ENCODE results near the gene SNCG. TPM values are rescaled to one million over a fixed set of nuclear protein-coding genes. Genes with fewer than 3 reads are reported as not detected.

SNCG gene
- total RNA-seq, 2 experiments from 2014 or later: not detected

DNA sequence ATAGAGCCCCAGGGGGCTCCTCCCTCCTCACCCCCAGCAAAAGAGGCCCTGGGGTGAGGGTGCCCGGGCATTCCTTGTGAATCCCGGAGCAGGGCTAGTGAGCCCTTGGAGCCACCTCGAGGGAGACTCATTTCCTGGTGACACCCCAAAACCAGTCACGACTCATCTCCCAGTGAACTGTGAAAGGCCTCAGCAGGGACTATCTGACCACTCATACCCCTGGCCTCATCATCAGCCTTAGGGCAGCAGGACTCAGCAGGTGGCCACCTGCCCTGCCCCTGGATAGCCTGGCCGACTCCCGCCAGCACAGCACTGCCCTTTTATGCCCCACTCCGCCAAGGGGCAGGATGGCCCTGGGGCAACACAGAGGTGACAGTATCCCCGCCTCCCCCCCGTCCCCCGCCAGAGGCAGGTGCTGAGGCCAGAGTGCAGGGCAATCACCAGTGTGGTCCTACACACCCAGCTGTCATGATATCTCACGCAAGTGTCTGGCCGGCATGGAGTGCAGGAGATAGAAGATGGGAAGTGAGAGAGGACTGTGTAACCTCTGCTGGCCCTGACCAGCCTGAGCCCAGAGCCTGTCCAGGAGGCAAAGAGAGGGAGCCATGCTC, 3.2 kb downstream of the SNCG start:
- DNase-seq (ENCODE audit: low spot score): no peak
- H2AFZ ChIP-seq (ENCODE audit: low read length): no peak overlapping the region
- TF ChIP-seq, protein P1, sequence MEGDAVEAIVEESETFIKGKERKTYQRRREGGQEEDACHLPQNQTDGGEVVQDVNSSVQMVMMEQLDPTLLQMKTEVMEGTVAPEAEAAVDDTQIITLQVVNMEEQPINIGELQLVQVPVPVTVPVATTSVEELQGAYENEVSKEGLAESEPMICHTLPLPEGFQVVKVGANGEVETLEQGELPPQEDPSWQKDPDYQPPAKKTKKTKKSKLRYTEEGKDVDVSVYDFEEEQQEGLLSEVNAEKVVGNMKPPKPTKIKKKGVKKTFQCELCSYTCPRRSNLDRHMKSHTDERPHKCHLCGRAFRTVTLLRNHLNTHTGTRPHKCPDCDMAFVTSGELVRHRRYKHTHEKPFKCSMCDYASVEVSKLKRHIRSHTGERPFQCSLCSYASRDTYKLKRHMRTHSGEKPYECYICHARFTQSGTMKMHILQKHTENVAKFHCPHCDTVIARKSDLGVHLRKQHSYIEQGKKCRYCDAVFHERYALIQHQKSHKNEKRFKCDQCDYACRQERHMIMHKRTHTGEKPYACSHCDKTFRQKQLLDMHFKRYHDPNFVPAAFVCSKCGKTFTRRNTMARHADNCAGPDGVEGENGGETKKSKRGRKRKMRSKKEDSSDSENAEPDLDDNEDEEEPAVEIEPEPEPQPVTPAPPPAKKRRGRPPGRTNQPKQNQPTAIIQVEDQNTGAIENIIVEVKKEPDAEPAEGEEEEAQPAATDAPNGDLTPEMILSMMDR (conservative IDR thresholded peaks at IDR 0.05; ENCODE audit: low read length): no peak
- no peak for TF ChIP-seq EZH2phosphoT487 (IDR thresholded peaks at IDR 0.05; ENCODE audit: borderline replicate concordance, low read depth, low read length)
- ChIA-PET POLR2A (no interaction called here), CTCF (ENCODE audit: unreplicated experiment) (no interaction called here)
- H3K27ac ChIP-seq (ENCODE audit: low read depth, low read length, poor library complexity, severe bottlenecking): no peak overlapping the region
- no peaks in the 10 kb centered on the region for H3K9me2 ChIP-seq (ENCODE audit: insufficient read depth, low read length)
- intact Hi-C loops (cut with micrococcal nuclease; ENCODE audit: unreplicated experiment): loop anchor here (10.0 kb wide), 1 partner anchor 247 kb away; no protein-coding TSS in a partner anchor
- no peak overlapping the region for H3K4me2 ChIP-seq (ENCODE audit: low read length)
- no peaks in the 10 kb centered on the region for H3K4me1 ChIP-seq (ENCODE audit: insufficient read depth, low read length, poor library complexity, severe bottlenecking)
- H3K79me2 ChIP-seq (ENCODE audit: insufficient read depth, low read depth, low read length): no peaks in the 10 kb centered on the region
- H3K9me3 ChIP-seq (ENCODE audit: low read length): no peaks in the 10 kb centered on the region
- H4K20me1 ChIP-seq (ENCODE audit: insufficient read depth, low read length): no peaks in the 10 kb centered on the region
- no TSS peak for BruUV-seq (replicated peaks)
- H3K36me3 ChIP-seq (ENCODE audit: insufficient read depth, low read length): no peaks in the 10 kb centered on the region
- H3K4me3 ChIP-seq (ENCODE audit: low read depth, low read length, poor library complexity, severe bottlenecking): no peak overlapping the region

DNA sequence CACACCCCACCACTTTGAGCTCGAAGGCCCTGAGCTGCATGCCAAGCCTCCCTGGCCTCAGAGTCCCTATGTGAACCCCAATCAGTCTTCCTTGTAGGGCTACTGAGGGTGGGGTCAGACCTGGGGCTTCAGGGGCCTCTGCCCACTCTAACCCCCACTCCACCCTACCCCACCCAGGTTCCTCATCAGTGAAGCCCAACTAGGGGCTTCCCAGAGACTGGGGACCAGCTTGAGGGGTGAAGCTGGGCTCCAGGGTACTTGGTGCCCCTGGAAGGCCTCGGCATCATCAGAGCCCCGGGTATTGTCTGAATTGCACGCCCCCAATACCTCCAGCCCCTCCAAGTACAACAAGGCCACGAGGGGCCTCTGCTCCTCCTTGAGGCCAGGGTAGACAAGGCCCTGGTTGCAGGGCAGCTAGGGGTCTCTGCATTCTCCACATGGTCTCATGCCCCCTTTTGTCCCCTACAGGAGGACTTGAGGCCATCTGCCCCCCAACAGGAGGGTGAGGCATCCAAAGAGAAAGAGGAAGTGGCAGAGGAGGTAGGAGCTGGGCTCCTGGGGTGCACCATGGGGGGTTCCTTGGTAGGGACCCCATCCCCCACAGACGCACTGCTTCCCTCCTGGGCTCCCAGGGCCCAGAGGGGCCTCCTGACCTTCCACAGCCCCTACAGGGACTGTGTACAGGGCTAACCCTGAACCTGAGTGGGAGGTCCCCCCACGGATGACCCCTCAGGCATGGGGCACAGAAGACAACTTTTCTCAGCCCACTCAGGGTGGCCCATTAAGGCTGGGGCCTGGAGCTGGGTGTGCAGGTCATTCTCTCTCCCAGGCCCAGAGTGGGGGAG, 4.0 kb downstream of the SNCG start:
- Histone ChIP-seq H3K36me3 (ENCODE audit: insufficient read depth, low read length) (no peaks in the 10 kb centered on the region), H3K4me2 (ENCODE audit: low read length) (no peak overlapping the region), H3K9me3 (ENCODE audit: low read length) (no peaks in the 10 kb centered on the region), H3K27ac (ENCODE audit: low read depth, low read length, poor library complexity, severe bottlenecking) (no peak overlapping the region), H2AFZ (ENCODE audit: low read length) (no peak overlapping the region), H4K20me1 (ENCODE audit: insufficient read depth, low read length) (no peaks in the 10 kb centered on the region), H3K4me1 (ENCODE audit: insufficient read depth, low read length, poor library complexity, severe bottlenecking) (no peaks in the 10 kb centered on the region), H3K4me3 (ENCODE audit: low read depth, low read length, poor library complexity, severe bottlenecking) (no peak overlapping the region), H3K79me2 (ENCODE audit: insufficient read depth, low read depth, low read length) (no peaks in the 10 kb centered on the region), H3K9me2 (ENCODE audit: insufficient read depth, low read length) (no peaks in the 10 kb centered on the region)
- intact Hi-C loops (cut with micrococcal nuclease; ENCODE audit: unreplicated experiment): loop anchor here (10.0 kb wide), 1 partner anchor 248 kb away; no protein-coding TSS in a partner anchor
- TF ChIP-seq, protein P1 (conservative IDR thresholded peaks at IDR 0.05; ENCODE audit: low read length): no peak
- TF ChIP-seq EZH2phosphoT487 (IDR thresholded peaks at IDR 0.05; ENCODE audit: borderline replicate concordance, low read depth, low read length): no peak
- no TSS peak for BruUV-seq (replicated peaks)
- CTCF ChIA-PET (ENCODE audit: unreplicated experiment): no interaction called here
- no peak for DNase-seq (ENCODE audit: low spot score)
- POLR2A ChIA-PET: no interaction called here

DNA sequence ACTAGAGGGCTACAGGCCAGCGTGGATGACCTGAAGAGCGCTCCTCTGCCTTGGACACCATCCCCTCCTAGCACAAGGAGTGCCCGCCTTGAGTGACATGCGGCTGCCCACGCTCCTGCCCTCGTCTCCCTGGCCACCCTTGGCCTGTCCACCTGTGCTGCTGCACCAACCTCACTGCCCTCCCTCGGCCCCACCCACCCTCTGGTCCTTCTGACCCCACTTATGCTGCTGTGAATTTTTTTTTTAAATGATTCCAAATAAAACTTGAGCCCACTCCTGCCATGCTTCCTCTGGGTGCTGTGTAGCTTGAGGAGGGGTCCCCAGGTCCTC, 4.5 kb downstream of the SNCG start:
- TF ChIP-seq, protein P1 (conservative IDR thresholded peaks at IDR 0.05; ENCODE audit: low read length): no peak
- no peak for TF ChIP-seq EZH2phosphoT487 (IDR thresholded peaks at IDR 0.05; ENCODE audit: borderline replicate concordance, low read depth, low read length)
- Histone ChIP-seq H3K4me1 (ENCODE audit: insufficient read depth, low read length, poor library complexity, severe bottlenecking) (no peaks in the 10 kb centered on the region), H3K4me3 (ENCODE audit: low read depth, low read length, poor library complexity, severe bottlenecking) (no peak overlapping the region), H3K27ac (ENCODE audit: low read depth, low read length, poor library complexity, severe bottlenecking) (no peak overlapping the region), H3K9me3 (ENCODE audit: low read length) (no peaks in the 10 kb centered on the region), H2AFZ (ENCODE audit: low read length) (no peak overlapping the region), H3K9me2 (ENCODE audit: insufficient read depth, low read length) (no peaks in the 10 kb centered on the region), H3K79me2 (ENCODE audit: insufficient read depth, low read depth, low read length) (no peaks in the 10 kb centered on the region), H3K36me3 (ENCODE audit: insufficient read depth, low read length) (no peaks in the 10 kb centered on the region), H4K20me1 (ENCODE audit: insufficient read depth, low read length) (no peaks in the 10 kb centered on the region), H3K4me2 (ENCODE audit: low read length) (no peak overlapping the region)
- ChIA-PET CTCF (ENCODE audit: unreplicated experiment) (interaction anchor here (0.7 kb wide), 1 partner anchor 295 kb away, joined by 6 read pairs; no protein-coding TSS in a partner anchor), POLR2A (interaction anchor here (0.7 kb wide), 1 partner anchor 32 kb away, joined by 4 read pairs; no protein-coding TSS in a partner anchor)
- intact Hi-C loops (cut with micrococcal nuclease; ENCODE audit: unreplicated experiment): loop anchor here (10.0 kb wide), 1 partner anchor 248 kb away; no protein-coding TSS in a partner anchor
- no peak for DNase-seq (ENCODE audit: low spot score)
- no TSS peak for BruUV-seq (replicated peaks)
